Lower leg skin (tissue), 4 donors: ENCODE measurements around the gene PNPLA6. TPM values are rescaled to one million over a fixed set of nuclear protein-coding genes. Genes with fewer than 3 reads are reported as not detected.

Source experiments
- DNase-seq, 2 donors: peaks; one replicate each; pipeline ENCODE4 v3.0.0-alpha.2; 2019; ENCODE audit warnings: low spot score in 2 of 2
- H3K4me3 ChIP-seq: fragments of 200-600 bp; sonication (generic); 2 replicates; pipeline ENCODE4 v1.5.1; 2017; ENCODE audit warnings: mild to moderate bottlenecking, low read depth; ENCODE audit not compliant: poor library complexity, severe bottlenecking
- POLR2A ChIP-seq, 2 donors: fragments of 450-650 bp; IDR thresholded peaks; one replicate each; pipeline ENCODE4 v1.6.1; 2016 to 2017; ENCODE audit warnings: antibody characterized with exemption in 2 of 2, mild to moderate bottlenecking in 1 of 2, moderate library complexity in 1 of 2
- WGBS, 2 donors: methylation state at CpG; one replicate each; pipeline ENCODE4 v1.1.5; 2018; 5-methylcytosine and 5-hydroxymethylcytosine counted together
- intact Hi-C: fragments of 100-400 bp; cut with DNase I; formaldehyde crosslinking; loops from one replicate; pipeline ENCODE4 v1.15.0; 2023; ENCODE audit warnings: low total_unique reads
- total RNA-seq, 4 donors: library from RNA; depleted of rRNA; stranded (reverse); fragments of >200 nt; gene quantifications; one replicate each; pipeline ENCODE4 v1.1.0, GENCODE V29; 2016
- TF ChIP-seq, protein P1 (sequence below), 3 donors: fragments of 450-650 bp; IDR thresholded peaks; one replicate each; pipeline ENCODE4 v1.5.1; 2016; ENCODE audit warnings: antibody characterized with exemption in 3 of 3, mild to moderate bottlenecking in 3 of 3, moderate library complexity in 2 of 3

The PNPLA6 gene
- total RNA-seq, 4 donors from 2014 or later = 58.3 to 89.8 (median 71.0) TPM

DNA sequence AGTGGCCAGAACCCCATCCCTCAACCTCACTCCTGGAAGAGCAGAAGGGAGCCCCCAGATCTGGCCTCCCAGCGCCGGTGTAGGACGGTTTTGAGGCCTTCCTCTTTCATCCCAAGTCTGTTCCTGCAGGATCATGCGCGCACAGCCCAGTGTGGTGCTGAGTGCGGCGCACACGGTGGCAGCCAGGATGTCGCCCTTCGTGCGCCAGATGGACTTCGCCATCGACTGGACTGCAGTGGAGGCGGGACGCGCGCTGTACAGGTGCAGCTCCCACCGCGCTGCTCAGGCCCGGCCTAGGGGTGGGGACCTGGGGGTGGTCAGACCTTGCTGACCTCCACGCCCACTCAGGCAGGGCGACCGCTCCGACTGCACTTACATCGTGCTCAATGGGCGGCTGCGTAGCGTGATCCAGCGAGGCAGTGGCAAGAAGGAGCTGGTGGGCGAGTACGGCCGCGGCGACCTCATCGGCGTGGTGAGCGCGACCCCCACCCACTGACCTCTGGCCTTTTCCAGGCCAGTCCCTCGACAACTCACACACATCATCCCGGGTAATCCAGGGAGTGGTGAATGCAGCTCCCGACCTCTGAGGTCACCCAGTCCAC is 14.8 kb downstream of the PNPLA6 start:
- DNase-seq = no peak
- 95% methylated on average over 37 to 41 of the region's 41 CpGs for WGBS, 2 donors
- intact Hi-C loops = no loop called here

DNA sequence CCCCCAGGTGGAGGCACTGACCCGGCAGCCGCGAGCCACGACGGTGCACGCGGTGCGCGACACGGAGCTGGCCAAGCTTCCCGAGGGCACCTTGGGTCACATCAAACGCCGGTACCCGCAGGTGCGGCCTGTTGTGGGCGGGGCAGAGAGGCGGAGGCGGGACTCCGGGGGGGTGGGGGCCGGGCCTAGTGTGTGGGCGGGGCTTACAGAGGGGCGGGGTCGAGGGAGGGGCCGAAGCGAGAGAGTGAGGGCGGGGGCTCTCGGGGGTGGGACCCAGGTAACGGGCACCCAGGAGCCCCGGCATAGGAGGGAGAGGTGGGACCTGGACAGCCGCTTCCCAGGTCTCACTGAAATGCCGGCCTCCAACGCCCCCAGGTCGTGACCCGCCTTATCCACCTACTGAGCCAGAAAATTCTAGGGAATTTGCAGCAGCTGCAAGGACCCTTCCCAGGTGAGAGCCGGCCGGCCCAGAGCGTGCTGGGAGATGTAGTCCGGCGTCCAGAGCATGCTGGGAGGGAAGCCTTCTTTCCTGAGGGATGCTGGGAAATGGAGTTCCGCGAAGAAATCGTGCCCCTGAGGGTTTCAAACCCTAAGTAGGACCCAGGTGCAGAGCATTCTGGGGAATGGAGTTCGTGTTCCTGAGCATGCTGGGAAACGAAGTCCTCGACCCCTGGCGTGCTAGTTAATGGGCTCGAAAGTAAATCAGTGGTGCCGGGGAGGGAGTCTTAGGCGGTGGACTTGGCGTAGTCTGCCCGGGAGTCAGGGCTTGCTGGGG is 15.7 kb downstream of the PNPLA6 start:
- H3K4me3 ChIP-seq = no peak overlapping the region
- intact Hi-C loops = no loop called here
- 34 to 56% methylated on average over 31 of the region's 51 CpGs for WGBS, 2 donors
- TF ChIP-seq, protein P1, sequence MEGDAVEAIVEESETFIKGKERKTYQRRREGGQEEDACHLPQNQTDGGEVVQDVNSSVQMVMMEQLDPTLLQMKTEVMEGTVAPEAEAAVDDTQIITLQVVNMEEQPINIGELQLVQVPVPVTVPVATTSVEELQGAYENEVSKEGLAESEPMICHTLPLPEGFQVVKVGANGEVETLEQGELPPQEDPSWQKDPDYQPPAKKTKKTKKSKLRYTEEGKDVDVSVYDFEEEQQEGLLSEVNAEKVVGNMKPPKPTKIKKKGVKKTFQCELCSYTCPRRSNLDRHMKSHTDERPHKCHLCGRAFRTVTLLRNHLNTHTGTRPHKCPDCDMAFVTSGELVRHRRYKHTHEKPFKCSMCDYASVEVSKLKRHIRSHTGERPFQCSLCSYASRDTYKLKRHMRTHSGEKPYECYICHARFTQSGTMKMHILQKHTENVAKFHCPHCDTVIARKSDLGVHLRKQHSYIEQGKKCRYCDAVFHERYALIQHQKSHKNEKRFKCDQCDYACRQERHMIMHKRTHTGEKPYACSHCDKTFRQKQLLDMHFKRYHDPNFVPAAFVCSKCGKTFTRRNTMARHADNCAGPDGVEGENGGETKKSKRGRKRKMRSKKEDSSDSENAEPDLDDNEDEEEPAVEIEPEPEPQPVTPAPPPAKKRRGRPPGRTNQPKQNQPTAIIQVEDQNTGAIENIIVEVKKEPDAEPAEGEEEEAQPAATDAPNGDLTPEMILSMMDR (IDR thresholded peaks at IDR 0.05) = no peak
- TF ChIP-seq POLR2A (IDR thresholded peaks at IDR 0.05) = no peak
- peak in 1 of 2 donors; percentile 29 for DNase-seq

More for the DNA sequence above, 14.8 kb downstream of the PNPLA6 start:
- no peak overlapping the region for H3K4me3 ChIP-seq
- TF ChIP-seq, protein P1 (IDR thresholded peaks at IDR 0.05) = no peak
- no peak for TF ChIP-seq POLR2A (IDR thresholded peaks at IDR 0.05)

DNA sequence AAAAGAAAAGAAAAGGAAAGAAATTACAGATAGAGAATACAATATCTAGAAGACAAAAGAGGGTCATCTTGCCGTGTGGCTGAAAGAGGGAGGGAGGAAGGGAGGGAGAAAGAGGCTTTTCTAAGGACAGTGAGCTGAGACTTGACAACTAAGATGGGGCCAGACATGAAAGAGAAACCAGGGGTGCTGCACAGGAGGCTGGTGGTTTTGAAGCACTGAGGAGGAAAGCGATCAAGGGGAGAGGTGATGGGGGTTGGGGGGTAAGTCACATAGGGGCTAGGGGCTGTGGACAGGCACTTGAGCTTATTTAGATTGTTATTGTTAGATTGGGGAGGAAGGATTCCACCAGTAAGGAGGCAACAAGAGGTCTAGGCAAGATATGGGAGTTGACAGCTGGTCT is 17.3 kb downstream of the PNPLA6 start:
- intact Hi-C loops = no loop called here
- TF ChIP-seq POLR2A (IDR thresholded peaks at IDR 0.05) = no peak
- TF ChIP-seq, protein P1 (IDR thresholded peaks at IDR 0.05) = no peak
- no peak overlapping the region for H3K4me3 ChIP-seq
- WGBS, 2 donors = 72 to 97% methylated on average over 2 of the region's 2 CpGs
- DNase-seq = no peak

DNA sequence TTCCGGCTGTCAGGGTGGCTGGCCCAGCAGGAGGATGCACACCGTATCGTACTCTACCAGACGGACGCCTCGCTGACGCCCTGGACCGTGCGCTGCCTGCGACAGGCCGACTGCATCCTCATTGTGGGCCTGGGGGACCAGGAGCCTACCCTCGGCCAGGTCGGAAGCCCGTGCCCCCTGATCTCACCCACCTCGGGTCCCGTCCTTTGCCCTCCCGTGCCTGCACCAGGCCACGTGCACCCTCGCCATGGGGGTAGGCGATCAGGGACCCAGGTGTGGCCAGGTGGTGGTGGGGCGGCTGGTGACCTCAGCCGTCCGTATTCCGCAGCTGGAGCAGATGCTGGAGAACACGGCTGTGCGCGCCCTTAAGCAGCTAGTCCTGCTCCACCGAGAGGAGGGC is 19.0 kb downstream of the PNPLA6 start:
- intact Hi-C loops = no loop called here
- WGBS, 2 donors = 93 to 94% methylated on average over 28 of the region's 28 CpGs
- H3K4me3 ChIP-seq = no peak overlapping the region
- DNase-seq = no peak
- TF ChIP-seq POLR2A (IDR thresholded peaks at IDR 0.05) = no peak
- TF ChIP-seq, protein P1 (IDR thresholded peaks at IDR 0.05) = no peak

DNA sequence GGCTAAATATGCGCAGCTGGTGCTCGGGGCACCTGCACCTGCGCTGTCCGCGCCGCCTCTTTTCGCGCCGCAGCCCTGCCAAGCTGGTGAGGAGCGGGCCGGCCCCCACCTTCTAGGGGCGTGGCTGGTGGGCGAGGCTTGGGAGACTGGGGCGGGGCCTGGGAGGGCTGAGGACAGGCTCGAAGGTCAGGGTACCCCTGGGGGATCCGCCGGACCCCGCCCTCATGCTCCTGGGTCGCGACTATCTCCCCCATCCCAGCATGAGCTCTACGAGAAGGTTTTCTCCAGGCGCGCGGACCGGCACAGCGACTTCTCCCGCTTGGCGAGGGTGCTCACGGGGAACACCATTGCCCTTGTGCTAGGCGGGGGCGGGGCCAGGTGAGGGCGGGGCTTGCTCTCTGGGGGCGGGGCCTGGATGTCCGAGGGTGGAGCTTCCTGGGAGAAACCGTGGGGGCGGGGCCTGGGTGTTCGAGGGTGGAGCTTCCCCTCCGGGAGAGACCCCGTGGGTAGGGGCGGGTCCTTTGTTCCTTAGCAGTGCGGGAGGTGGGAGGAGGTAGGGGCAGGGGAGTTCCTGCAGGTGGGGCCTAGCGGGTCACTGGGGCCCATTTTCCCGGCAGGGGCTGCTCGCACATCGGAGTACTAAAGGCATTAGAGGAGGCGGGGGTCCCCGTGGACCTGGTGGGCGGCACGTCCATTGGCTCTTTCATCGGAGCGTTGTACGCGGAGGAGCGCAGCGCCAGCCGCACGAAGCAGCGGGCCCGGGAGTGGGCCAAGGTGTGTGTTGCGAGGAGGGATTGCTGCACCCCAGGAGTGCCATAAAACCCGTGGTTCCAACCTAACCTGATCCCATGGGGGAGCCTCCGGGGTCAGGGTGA is 19.7 kb downstream of the PNPLA6 start:
- intact Hi-C loops = no loop called here
- no peak for TF ChIP-seq POLR2A (IDR thresholded peaks at IDR 0.05)
- TF ChIP-seq, protein P1 (IDR thresholded peaks at IDR 0.05) = no peak
- 75 to 83% methylated on average over 39 to 43 of the region's 62 CpGs for WGBS, 2 donors
- DNase-seq = no peak
- no peak overlapping the region for H3K4me3 ChIP-seq
